ENCODE measurements around the gene PRKRA. TPM values are rescaled to one million over a fixed set of nuclear protein-coding genes. Genes with fewer than 3 reads are reported as not detected.

The PRKRA gene
- total RNA-seq, 1 donor from 2014 or later, result 69.5 TPM

GRCh38 chr2:178420463-178420999 lies 30.4 kb downstream of the PRKRA start:
- no peaks in the 10 kb centered on the region for H3K4me1 Mint-ChIP-seq (ENCODE audit: unreplicated experiment)
- H3K9me3 Mint-ChIP-seq, result peaks cover 3% of the 10 kb centered on the region
- TF ChIP-seq CTCF (conservative IDR thresholded peaks at IDR 0.05), result no peak
- H3K27ac Mint-ChIP-seq, result no peak overlapping the region
- DNase-seq (ENCODE audit: extremely low spot score, unreplicated experiment), result no peak
- H3K4me3 Mint-ChIP-seq, result no peak overlapping the region
- peaks cover 3% of the 10 kb centered on the region for H3K27me3 Mint-ChIP-seq
- peaks cover 22% of the 10 kb centered on the region for H3K36me3 Mint-ChIP-seq

GRCh38 chr2:178419123-178419522 lies 31.9 kb downstream of the PRKRA start:
- no peaks in the 10 kb centered on the region for H3K9me3 Mint-ChIP-seq
- no peak overlapping the region for H3K27ac Mint-ChIP-seq
- H3K36me3 Mint-ChIP-seq, result peaks cover 9% of the 10 kb centered on the region
- H3K27me3 Mint-ChIP-seq, result peaks cover 7% of the 10 kb centered on the region
- TF ChIP-seq CTCF (conservative IDR thresholded peaks at IDR 0.05), result peak; percentile 54
- DNase-seq (ENCODE audit: extremely low spot score, unreplicated experiment), result no peak
- peaks cover 10% of the 10 kb centered on the region for H3K4me1 Mint-ChIP-seq (ENCODE audit: unreplicated experiment)
- H3K4me3 Mint-ChIP-seq, result no peak overlapping the region

DNA sequence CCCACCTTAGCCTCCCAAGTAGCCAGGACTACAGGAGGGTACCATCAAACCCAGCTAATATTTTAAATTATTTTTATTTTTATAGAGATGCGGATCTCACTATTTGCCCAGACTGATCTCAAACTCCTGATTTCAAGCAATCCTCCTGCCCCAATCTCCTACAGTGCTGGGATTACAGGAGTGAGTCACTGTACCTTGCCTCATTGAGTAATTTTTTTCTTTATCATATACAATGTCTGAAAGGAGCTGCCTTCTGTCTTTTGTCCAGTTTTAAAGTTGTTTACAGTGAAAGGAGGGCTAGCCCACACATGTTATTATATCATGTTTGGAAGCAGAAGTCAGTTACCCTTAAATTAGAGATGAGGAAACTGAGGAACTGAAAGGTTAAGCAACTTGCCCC lies 32.5 kb downstream of the PRKRA start:
- Mint-ChIP-seq H3K36me3 (peaks cover 9% of the 10 kb centered on the region), H3K4me3 (no peak overlapping the region), H3K9me3 (no peaks in the 10 kb centered on the region), H3K27ac (no peak overlapping the region), H3K4me1 (ENCODE audit: unreplicated experiment) (peaks cover 13% of the 10 kb centered on the region), H3K27me3 (peaks cover 7% of the 10 kb centered on the region)
- no peak for DNase-seq (ENCODE audit: extremely low spot score, unreplicated experiment)
- TF ChIP-seq CTCF (conservative IDR thresholded peaks at IDR 0.05), result no peak

DNA sequence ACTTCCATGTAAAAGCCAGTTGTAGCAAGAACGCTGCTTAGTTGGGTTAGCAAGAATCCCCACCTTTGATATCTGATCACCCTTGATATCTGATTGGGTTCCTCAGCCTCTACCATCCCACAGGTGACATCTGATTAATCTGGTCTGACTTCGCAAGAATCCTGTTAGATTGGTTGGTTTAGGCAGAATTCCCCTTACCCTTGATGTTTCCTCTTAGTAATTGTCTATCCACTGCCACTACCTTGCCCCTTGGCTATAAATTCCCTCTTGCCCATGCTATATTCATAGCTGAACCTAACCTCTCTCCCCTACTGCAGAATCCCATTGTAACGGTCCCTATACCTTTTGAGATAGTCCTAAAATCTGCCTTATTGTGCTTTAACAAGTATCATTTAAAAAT lies 33.1 kb downstream of the PRKRA start:
- peaks cover 7% of the 10 kb centered on the region for H3K27me3 Mint-ChIP-seq
- H3K36me3 Mint-ChIP-seq, result peaks cover 9% of the 10 kb centered on the region
- no peak overlapping the region for H3K27ac Mint-ChIP-seq
- H3K9me3 Mint-ChIP-seq, result no peaks in the 10 kb centered on the region
- no peak for TF ChIP-seq CTCF (conservative IDR thresholded peaks at IDR 0.05)
- DNase-seq (ENCODE audit: extremely low spot score, unreplicated experiment), result no peak
- H3K4me3 Mint-ChIP-seq, result no peak overlapping the region
- peaks cover 13% of the 10 kb centered on the region for H3K4me1 Mint-ChIP-seq (ENCODE audit: unreplicated experiment)

GRCh38 chr2:178415979-178416378 lies 35.0 kb downstream of the PRKRA start:
- DNase-seq (ENCODE audit: extremely low spot score, unreplicated experiment), result no peak
- no peak for TF ChIP-seq CTCF (conservative IDR thresholded peaks at IDR 0.05)
- peaks cover 7% of the 10 kb centered on the region for H3K27me3 Mint-ChIP-seq
- no peak overlapping the region for H3K27ac Mint-ChIP-seq
- peaks cover 4% of the 10 kb centered on the region for H3K36me3 Mint-ChIP-seq
- H3K9me3 Mint-ChIP-seq, result no peaks in the 10 kb centered on the region
- no peak overlapping the region for H3K4me3 Mint-ChIP-seq
- peaks cover 13% of the 10 kb centered on the region for H3K4me1 Mint-ChIP-seq (ENCODE audit: unreplicated experiment)
